Neural cell (in vitro differentiated cells): Measurements from ENCODE around the gene IGF1R.

ENCODE experiments used
- EZH2 ChIP-seq: fragments of 200-600, 300-800 bp; shearing (Covaris generic), sonication (generic); IDR thresholded peaks from 2 replicates; pipeline ENCODE4 v1.6.1; 2014; ENCODE audit warnings: antibody characterized with exemption, low read length, borderline replicate concordance, mild to moderate bottlenecking; ENCODE audit not compliant: insufficient read depth, poor library complexity, severe bottlenecking
- MXI1 ChIP-seq: fragments of 450-650 bp; conservative IDR thresholded peaks from 2 replicates; pipeline ENCODE4 v1.6.1; 2014; ENCODE audit warnings: antibody characterized with exemption, mild to moderate bottlenecking; ENCODE audit not compliant: poor library complexity, severe bottlenecking
- POLR2AphosphoS5 ChIP-seq: IDR thresholded peaks from 2 replicates; pipeline ENCODE4 v1.6.1; 2012
- TF ChIP-seq, protein P1 (sequence below): fragments of 450-650 bp; IDR thresholded peaks from 2 replicates; pipeline ENCODE4 v1.5.1; 2014; ENCODE audit warnings: antibody characterized with exemption, mild to moderate bottlenecking, moderate library complexity; ENCODE audit not compliant: poor library complexity, severe bottlenecking

DNA sequence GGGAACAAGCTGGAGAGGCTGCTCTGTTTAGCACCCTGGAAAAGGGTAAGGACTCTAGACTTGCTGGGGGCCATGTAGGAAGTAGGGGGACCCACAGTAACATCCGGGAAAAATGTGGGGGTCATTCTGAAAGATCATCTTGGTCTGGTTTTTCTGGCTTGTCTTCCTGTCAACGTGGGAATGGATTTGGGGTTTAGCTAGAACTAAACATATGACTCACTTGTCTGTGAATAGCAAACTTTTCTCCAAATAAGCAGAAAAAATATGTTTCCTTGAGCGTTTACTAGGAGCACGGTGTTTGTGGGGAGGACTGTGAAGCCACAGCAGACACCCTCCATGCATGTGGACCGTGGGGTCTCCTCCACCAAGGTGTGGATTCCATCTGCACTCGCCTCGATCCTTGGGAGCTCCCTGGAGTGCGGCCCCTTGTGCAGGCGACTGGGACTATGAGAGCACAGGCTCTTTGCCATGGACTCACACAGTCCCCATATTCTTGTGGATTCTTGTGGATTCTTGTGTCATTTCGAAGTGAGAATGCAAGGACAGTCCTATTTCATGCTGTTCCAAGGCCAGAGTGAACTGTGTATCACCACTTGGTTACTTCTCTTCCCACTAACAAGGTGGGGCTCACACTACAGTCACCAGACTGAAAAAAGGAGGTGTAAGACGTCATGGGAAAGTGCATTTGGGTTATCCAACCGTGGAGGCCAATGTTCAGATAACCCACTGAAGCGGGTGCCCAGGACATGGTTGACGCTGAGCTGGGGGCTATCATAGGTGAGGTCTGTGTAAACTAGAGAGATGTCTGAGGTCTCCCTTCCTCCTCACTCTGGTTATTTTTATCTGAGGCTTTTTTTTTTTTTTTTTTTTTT, 333.7 kb downstream of the IGF1R start:
- TF ChIP-seq, protein P1, sequence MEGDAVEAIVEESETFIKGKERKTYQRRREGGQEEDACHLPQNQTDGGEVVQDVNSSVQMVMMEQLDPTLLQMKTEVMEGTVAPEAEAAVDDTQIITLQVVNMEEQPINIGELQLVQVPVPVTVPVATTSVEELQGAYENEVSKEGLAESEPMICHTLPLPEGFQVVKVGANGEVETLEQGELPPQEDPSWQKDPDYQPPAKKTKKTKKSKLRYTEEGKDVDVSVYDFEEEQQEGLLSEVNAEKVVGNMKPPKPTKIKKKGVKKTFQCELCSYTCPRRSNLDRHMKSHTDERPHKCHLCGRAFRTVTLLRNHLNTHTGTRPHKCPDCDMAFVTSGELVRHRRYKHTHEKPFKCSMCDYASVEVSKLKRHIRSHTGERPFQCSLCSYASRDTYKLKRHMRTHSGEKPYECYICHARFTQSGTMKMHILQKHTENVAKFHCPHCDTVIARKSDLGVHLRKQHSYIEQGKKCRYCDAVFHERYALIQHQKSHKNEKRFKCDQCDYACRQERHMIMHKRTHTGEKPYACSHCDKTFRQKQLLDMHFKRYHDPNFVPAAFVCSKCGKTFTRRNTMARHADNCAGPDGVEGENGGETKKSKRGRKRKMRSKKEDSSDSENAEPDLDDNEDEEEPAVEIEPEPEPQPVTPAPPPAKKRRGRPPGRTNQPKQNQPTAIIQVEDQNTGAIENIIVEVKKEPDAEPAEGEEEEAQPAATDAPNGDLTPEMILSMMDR = no peak
- TF ChIP-seq POLR2AphosphoS5 (no peak), MXI1 (no peak), EZH2 (no peak)
